T-helper 1 cell (primary cell): Measurements from ENCODE around the gene UBC.
"Not testable (repeated sequence)": the region's sequence is repeated elsewhere in the genome, so short reads cannot be mapped to it uniquely, and the experiment has no call there.

Experiments
- DNase-seq, 5 donors: peaks; one replicate each; pipeline ENCODE4 v3.0.0-alpha.2; 2012 to 2020

The UBC gene

GRCh38 chr12:124913474-124914391, 717 bp downstream of the UBC start:
- DNase-seq: peak; percentile 78 to 93 (median 87)

DNA sequence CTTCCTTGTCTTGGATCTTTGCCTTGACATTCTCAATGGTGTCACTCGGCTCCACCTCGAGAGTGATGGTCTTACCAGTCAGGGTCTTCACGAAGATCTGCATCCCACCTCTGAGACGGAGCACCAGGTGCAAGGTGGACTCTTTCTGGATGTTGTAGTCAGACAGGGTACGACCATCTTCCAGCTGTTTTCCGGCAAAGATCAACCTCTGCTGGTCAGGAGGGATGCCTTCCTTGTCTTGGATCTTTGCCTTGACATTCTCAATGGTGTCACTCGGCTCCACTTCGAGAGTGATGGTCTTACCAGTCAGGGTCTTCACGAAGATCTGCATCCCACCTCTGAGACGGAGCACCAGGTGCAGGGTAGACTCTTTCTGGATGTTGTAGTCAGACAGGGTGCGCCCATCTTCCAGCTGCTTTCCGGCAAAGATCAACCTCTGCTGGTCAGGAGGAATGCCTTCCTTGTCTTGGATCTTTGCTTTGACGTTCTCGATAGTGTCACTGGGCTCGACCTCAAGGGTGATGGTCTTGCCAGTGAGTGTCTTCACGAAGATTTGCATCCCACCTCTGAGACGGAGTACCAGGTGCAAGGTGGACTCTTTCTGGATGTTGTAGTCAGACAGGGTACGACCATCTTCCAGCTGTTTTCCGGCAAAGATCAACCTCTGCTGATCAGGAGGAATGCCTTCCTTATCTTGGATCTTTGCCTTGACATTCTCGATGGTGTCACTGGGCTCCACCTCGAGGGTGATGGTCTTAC, 1.7 kb downstream of the UBC start:
- DNase-seq: not testable (repeated sequence)

DNA sequence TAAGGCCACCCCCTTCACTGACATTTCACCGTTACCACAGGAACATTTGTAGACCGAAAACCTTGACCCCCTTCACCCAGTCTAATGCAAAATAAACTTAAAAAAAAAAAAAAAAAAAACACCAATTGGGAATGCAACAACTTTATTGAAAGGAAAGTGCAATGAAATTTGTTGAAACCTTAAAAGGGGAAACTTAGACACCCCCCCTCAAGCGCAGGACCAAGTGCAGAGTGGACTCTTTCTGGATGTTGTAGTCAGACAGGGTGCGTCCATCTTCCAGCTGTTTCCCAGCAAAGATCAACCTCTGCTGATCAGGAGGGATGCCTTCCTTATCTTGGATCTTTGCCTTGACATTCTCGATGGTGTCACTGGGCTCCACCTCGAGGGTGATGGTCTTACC, 2.9 kb downstream of the UBC start:
- not testable (repeated sequence) for DNase-seq

GRCh38 chr12:124910561-124911478, 3.6 kb downstream of the UBC start:
- no peak for DNase-seq

DNA sequence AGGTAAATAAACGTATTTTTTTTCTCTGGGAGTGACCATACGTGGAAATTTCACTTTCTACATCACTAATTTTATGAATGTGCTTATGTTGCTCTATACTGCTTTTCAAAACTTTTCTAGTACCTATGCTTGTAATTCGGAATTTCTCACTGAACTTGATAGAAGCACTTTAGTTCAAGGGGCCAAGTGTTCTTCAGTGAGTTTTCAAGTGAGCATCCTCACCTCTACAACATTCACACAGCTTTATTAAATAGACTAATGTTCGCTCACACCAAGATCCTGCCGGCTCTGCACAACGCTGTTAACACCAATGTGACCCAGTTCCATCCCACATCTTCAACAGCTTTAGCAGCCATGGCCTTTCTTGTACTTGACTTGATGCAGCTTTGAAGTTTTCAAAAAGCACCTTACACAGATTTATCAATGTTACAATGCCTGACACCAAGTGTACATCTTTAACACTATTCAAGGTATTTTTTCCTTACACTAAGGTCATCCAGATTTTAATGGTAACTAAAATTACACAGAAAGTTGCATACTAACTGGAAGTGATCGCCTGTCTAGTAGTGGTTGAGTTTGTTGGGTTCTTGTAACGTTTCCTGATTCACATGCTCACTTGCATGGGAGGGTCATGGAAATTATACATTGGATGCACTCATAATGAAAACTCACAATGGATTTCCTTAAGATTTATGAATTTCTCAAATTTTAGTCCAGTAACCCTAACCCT, 4.5 kb downstream of the UBC start:
- DNase-seq: no peak

GRCh38 chr12:124906606-124907261, 7.7 kb downstream of the UBC start:
- DNase-seq: peak; percentile 62 to 91 (median 87)

GRCh38 chr12:124904306-124905098, 9.9 kb downstream of the UBC start:
- no peak for DNase-seq

- DNase-seq: no peak
Observed at GRCh38 chr12:124902916-124903315, 11.5 kb downstream of the UBC start.

- no peak for DNase-seq
Observed at GRCh38 chr12:124901003-124901402, 13.4 kb downstream of the UBC start.

DNA sequence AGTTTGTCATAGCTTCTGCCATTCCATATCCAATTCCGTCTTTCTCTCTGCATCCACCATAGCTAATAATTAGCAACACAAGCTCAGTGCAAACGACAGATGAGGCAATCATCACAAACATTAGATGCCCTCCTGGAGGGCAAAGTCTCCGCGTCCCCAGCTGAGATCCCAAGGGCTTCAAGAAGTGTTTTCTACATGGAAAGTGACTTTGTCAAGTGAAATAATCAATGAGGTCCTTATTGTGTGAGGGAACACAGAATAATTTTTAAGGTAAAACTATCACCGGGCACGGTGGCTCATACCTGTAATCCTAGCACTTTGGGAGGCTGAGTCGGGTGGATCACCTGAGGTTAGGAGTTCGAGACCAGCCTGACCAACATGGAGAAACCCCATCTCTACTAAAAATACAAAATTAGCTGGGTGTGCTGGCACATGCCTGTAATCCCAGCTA, 14.1 kb downstream of the UBC start:
- DNase-seq: not testable (repeated sequence)

- no peak for DNase-seq
Observed at GRCh38 chr12:124898923-124899294, 15.5 kb downstream of the UBC start.

GRCh38 chr12:124898200-124898922, 16.1 kb downstream of the UBC start:
- peak; percentile 22 to 79 (median 55) for DNase-seq

DNA sequence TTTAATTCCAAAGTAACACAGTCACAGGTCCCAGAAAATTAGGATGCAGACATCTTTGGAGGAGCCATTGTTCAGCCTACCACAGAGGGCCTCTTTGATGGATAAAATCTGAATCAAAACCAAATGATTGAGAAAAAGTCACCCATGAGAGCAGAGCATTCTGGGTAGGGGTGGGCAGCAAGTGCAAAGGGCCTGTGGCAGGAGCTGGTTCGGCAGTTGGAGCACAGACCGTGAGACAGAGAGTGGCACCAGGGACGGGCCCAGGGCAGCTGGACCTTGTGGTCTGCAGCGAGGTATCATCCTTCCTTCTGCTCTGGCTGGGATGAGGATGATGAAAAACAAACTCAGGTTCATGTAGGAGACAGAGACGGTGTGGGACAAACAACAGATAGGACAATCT, 18.0 kb downstream of the UBC start:
- DNase-seq: no peak

DNA sequence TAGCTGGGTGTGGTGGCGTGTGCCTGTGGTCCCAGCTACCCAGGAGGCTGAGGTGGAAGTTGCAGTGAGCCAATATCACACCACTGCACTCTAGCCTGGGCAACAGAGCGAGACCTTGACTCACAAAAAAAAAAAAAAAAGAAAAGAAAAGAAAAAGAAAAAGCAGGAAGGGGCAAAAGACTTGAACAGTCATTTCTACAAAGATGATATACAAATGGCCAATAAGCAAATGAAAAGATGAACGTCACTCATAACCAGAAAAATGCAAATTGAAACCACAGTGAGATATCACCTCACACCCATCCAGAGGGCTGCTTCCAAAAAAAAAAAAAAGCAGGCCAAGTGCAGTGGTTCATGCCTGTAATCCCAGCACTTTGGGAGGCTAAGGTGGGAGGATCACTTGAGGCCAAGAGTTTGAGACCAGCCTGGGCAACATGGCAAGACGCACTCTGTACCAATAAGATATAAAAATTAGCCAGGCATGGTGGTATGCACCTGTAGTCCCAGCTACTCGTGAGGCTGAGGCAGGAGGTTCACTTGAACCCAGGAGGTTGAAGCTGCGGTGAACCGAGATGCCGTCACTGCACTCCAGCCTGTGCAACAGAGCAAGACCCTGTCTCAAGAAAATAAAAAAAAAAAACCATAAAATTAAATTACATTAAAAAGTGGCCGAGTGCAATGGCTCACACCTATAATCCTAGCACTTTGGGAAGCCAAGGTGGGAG, 20.5 kb downstream of the UBC start:
- DNase-seq: peak in 1 of 5 donors; percentile 58

DNA sequence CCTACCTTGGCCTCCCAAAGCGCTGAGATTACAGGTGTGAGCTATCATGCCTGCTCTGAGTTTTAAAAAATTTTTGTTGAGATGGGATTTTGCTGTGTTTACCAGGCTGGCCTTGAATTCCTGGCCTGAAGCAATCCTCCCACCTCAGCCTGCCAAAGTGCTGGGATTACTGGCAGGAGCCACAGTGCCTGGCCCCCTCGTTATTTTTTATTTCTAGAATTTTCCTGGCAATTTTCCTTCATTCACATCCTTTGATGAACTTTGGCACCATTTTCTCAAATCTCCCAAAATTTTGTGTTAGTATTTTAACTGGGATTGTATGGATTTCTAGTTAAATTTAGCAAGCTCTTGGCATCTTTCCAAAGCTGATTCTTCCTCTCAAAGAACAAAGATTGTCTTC, 26.2 kb downstream of the UBC start:
- no peak for DNase-seq

GRCh38 chr12:124887766-124888165, 26.7 kb downstream of the UBC start:
- DNase-seq: not testable (repeated sequence)

DNA sequence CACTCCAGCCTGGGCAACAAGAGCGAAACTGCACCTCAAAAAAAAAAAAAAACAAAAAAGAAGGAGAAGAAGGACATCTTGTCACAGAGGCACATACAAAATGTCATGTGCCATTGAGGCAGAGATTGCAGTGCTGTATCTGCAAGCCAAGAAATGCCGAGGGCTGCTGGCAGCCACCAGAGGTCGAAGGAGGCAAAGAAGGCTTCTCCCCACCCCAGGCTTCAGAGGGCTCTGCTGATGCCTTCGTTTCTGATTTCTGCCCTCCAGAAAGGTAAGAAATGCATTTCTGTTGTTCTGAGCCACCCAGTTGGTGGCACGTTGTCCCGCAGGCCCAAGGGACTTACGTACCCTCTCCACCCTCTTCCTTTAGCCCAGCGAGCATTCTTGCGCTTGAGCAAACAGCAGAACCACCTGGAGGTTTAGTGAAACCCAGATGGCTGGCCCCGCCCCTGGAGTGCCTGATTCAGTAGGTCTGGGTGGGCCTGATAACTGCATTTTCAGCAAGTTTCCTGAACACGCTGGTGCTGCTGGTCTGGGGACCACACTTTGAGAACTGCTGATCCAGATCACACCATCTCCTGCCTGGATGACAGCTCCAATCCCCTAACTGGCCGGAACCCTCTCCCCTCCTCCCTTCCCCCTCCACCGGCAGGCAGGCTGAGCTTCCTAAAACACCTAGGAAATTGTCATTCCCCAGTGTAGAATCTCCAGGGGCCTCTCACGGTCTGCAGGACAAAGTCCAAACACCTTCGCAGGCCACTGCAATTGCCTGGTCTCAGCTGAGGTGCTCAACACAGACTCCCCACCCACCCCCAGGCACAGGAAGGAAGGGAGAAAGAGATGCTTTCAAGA, 29.6 kb downstream of the UBC start:
- no peak for DNase-seq
